ENCODE results near the gene BEAN1.
"Not testable (repeated sequence)": the region's sequence is repeated elsewhere in the genome, so short reads cannot be mapped to it uniquely, and the experiment has no call there.

Gene BEAN1

DNA sequence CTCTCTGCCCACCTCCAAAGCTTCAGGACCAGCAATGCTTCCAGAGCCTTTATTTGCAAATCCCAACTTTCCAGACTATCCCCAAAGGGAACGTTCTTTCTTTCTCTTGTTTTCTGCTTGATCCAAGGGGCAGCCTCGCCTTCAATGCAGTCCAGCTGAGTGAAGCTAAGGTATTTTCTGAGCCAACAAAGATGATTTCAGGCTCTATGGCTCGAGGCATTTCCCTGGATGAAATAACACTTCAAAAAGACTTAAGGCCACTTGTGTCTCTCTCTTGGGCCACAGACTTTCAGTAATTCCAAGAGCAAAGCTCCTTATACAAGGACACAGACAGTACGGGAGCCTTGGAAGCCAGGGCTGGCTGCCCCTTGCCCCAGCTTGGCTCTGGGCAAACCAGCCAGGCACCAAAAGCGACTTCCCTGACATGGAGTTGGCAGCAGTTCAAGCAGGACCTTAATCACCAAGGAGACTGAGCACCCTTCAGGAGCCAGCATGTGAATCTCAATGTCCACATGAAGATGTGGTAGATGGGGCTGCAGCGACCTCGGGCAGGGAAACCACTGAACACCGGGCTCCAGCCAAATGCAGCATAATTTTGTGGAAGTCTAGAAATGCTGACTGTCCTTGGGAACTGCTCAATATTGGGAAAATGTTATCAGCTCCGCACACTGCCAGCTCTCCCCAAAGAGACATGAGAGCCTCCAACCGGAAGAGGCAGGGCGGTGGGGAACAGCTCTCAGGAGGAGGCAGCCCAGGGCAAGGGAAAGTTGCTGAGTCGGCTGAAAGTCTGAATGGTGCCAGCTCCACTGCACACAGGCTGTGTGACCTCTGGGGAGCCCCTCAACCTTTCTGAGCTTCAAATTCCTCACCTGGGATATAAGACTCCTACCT is 83.9 kb downstream of the BEAN1 start:
- DNase-seq = no peak

DNA sequence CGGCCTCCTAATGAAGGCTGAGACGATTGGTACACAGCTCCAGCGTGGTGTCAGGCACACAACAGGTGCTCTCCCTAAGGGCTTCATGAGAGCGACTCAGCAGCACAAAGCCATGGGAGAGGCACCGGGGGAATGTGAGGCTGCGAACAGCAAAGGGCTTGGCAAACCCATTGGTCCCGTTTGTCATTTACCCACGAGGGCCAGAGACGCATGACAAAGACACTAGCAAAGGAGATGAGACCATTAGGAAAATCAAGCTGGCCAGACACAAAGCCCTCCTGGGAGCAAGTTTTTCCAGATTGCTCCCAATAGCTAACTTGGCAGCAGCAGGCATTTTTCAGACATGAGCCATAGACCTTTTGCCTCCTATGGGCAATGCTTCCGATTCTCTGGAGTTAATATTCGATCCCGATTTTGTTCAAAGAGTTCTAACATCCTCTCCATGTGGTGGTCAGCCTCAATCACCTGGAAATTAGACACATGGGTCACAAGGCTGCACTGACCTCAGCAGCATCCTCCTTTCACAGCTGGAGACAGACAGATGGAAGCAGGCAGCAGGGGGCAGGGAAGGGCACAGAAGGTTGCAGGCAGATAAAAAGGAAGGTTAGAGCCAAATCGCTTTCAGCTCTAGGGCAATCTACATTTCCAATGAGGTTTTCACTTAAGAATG is 84.6 kb downstream of the BEAN1 start:
- DNase-seq = no peak

DNA sequence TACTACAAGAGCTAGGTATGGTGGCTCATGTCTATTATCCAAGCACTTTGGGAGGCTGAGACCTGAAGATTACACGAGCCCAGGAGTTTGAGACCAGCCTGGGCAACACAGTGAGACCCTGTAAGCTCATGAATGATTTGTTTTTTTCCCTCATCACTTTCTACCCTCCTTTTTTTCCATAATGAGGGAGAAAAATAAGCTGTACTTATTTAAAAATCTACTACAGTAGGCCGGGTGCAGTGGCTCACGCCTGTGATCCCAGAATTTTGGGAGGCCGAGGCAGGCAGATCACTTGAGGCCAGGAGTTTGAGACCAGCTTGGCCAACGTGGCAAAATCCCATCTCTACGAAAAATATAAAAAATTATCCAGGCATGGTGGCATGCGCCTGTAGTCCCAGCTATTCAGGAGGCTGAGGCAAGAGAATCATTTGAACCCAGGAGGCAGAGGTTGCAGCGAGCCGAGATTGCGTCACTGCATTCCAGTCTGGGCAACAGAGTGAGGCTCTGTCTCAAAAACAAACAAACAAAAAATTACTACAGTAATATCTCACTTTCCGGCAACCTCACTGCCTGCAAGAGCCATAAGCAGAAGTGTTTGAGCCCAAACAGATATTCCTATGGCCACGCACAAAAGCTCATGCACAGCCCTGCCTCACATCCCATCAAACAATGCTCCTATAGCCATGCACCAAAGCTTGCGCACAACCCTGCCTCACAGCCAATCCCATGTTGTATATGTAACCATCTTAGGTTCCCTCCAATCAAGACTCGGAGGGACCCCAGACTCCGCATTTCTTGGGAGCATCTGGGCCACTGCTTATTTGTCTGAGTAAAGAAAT is 85.4 kb downstream of the BEAN1 start:
- DNase-seq = no peak

DNA sequence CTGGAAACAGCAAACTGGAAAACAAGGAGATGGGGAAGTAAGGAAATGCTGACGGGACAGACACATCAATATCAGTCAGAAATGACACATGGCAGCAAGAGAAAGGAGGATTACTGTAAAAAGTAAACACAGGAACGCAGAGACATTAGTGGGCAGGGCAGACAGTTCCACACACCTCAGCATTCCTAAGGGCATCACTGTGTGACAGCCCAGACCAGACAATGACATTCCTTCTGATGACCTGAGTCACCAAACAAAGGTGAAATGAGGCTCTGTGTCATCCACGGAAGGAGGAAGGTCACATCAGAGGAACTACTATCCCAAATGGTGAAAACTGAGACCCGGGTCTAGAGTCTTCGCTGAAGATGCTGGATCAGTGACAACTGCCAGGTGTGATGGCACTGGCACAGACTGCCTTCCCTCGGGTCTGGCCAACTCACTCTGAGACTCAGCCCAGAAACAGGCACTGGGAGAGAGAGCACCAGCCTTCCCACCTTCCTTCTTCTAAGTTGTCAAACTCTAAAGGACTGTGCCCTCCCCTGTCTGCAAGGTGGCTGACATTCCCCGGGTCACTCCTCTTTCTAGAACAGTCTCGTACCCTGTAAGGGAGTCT is 86.1 kb downstream of the BEAN1 start:
- no peak for DNase-seq

DNA sequence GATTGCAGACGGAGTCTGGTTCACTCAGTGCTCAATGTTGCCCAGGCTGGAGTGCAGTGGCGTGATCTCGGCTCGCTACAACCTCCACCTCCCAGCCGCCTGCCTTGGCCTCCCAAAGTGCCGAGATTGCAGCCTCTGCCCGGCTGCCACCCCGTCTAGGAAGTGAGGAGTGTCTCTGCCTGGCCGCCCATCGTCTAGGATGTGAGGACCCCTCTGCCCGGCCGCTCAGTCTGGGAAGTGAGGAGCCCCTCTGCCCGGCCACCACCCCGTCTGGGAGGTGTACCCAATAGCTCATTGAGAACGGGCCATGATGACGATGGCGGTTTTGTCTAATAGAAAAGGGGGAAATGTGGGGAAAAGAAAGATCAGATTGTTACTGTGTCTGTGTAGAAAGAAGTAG is 87.3 kb downstream of the BEAN1 start:
- DNase-seq = not testable (repeated sequence)

DNA sequence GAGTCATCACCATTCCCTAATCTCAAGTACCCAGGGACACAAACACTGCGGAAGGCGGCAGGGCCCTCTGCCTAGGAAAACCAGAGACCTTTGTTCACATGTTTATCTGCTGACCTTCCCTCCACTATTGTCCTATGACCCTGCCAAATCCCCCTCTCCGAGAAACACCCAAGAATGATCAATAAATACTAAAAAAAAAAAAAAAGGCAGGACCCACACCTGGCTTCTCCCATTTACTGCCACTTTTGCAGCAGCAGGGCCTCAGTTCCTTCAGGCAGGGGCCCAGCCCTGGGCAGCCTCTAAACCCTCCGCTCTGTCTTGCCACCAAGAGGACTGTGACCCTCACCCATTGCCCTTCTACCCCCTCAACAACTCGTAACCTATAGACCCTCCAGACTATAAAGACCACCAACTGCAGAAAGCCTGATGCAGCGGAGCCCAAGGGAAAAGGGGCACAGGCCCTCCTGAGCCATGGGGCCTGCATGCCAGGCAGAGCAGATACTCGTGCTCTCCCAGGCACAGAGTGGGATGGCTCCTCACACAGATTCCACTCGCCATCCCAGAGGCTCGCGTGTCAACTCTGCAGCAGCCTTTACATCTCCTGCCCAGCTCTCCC is 88.0 kb downstream of the BEAN1 start:
- DNase-seq = not testable (repeated sequence)

DNA sequence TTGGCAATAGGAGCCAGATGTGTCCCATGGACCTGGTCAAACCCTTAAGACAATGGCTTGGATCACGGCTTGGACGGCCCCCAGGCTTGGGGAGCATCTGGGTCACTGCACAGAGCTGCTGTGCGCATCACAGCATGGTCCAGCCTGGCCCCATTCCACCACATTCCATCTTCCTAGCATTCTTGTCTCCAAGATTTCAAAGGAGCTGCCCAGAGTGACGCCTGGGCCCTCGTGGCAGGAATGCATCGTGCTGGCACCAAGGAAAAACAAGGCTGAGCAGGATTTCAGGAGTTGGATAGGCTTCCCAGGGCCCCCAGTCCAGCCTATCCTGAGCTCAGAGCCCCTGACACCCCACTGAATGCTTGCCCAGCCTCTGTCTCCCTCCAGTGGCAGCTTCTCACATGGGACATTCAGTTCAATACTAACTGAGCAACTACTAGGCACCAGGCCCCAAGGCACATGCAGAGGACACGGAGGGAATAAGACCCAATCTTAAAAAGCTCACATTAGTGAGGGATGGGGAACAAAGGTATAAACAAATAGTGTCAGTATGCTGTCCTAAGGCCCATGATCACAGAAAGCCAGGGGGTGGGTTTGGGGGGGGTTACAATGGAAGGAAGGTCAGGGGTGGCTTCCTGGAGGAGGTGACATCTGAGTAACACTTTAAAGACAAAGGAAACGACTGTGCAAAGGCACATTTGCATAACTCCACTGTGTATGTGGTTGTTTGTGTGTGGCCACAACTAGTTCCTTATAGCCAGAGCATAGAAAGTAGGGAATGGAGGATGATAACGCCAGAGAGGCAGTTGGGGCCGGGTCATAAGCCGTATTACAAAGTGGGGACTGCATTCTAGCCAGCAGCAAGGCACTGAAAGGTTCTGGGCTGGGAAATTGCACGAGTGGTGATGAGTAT is 88.8 kb downstream of the BEAN1 start:
- no peak for DNase-seq

DNA sequence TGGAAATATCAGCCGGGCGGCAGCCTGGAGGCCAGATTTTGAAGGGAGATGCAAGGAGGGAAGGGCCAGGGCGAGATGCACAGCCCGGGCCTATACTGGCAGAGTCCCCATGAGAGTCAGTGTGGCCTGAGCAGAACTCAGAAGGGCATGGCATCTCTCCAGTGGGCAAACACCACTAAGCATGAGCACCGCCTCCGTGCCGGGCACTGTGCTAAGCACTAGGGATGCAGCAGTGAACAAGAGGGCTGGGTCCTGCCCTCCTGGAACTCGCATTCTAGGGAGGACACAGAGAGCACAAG is 89.4 kb downstream of the BEAN1 start:
- no peak for DNase-seq

DNA sequence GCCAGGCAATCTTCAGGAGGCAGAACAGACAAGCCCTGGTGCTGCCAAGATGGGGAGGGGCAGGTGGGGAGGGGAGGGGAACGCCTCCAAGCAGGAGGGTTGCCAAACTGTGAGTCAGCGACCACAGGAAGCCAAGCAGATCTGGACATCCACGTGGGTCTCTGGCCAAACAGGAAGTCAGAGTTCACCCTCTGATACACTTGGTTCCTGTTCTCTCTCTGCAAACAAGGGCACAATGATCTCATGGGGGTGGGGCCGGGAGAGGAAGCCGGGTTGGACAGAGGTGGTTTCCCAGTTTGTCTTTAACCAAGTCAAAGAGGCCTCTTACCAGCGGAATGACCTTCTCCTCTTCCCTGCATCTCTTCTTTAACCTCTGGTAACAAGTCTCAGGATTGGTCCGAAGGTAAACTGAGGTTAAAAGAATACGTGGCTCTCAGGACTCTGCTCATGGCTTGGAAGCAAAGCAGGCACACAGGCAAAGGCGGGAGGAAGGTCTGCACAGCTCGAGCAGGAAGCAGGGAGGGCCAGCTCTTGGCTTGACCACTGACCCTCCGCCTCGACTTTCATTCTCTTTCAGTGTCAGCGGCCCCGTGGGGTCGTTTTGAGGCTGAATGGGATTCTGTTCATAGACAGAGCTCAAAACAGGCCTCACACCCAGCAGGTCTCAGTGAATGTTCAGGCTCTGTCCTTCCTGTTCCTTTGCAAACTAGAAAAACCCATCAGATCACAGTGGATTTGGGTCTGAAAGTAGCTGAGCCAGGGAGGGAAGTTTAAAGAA is 89.9 kb downstream of the BEAN1 start:
- DNase-seq = no peak

DNA sequence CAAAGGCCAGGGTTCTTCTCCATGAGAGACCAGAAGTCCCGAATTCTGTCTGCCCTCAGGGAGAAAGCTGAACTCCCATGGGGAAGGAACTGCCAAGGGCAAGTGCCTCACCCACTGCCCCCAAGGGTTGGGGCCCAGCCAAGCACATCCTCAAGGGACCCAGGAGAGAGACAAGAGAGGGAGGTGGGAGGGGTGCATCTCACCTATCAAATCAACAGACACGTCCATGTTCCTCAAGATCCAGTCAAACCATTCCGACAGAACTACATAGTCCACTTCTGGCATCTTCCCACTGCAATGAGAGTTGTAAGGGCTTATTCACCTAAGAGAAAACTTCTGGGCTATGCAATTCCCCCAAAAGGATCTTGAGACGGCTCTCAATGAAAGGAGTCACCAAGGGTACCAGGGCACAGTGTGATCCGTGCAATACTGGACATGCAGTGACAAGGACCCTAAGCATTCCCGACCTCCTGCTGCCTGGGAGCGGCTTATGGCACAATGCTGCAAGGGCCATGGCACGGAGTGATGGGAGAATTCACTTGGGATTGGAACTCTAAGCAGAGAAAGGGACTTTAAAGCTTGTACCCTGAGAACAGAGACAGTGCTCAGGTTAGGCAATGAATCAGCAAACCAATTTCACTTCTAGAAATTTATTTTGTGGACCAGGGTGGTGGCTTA is 90.6 kb downstream of the BEAN1 start:
- no peak for DNase-seq

DNA sequence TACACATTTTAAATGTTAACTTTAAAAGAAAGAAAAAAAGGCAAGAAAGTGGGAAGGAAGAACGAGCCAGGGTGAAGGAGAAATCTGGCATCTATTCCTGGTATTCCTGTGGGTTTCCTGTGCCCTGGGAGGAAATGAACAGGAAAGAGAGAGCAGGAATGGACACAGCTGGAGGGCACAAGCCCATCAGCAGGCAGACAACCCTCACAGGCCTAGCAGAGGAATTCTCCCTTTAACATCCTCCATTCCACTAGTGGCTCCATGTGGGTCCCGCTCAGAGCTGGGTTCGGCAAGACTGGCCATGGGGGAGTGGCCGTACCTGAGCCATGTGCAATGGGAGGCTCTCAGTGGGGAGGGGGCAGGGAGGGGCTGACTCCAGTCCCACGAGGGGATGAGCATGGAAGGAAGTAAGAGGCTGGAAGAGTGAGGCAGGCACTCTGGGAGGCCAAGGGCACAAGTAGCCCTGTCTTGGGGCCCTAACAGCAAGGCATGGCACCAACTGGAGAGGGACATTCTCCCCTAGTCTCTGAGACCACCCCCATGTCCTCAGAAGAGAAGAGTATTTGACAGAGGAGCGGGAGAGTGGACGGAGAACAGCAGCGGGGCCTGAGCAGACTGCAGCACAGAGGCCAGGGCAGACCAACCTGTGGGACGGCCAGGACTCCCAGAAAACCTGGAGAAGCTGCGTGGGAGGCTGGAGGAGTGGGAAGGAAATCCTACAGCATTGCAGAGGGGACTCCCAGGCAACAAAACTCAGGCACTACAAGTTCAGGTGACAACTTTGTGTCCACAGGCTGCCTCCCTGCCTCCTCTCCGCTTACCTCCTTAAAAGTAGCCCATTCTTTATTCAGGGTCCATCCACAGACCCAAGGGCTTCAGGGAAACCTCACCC is 92.6 kb downstream of the BEAN1 start:
- DNase-seq = no peak

DNA sequence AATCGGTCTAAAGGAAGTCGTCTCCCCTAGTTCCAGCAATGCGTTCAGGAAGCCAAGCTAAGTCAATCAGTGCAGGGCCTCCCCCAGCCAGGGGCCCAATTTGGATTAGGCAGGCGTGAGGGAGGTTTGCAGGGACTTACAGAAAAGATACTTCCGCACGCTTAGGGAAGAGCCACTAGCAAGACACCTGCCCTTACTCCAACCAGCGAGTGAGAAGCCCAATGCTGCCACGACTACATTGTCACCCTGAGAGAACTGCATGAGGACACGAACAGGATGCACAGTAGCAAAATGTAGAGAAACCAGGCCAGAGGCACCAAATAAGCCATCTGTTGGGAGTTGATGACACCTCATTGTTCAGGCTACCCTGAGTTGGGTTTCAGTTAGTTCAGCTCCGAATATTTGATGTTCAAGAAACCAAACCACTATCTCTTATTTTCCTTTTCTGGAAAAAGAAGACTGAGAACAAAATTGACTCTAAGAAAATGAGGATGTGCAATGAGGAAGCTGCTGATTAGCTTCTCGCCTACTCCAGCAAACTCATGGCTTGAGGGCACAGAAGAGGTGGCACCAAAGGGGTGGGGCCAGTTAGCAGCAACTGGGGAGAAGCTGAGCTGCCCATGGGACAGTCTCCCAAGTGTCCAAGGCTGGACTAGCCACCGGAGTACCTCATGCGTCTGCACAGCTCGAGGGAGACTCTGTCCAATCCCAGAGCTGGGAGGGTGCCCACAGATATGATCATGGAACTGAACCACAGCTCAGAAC is 93.5 kb downstream of the BEAN1 start:
- no peak for DNase-seq

DNA sequence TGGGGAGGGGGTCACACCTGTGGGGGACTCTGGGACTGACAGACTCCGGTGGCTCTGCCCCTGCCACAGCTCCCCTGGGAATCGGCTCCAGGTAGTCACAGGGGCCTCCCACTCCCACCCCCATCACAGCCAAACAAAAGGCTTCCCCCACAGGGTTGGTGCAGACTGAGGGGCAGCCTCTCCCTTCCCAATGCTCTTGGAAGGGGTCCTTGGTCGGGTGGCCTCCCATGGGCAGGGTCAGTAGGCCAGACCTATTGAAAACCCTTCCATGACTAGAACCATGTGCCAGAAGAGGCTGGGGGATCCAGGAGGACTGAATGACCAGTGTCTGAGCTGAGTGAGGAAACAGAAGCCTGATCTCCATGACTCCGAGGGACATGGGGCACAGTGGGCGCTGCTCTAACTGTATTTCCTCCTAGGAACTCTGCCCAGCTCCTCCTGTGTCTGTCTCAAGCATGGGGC is 94.2 kb downstream of the BEAN1 start:
- no peak for DNase-seq

DNA sequence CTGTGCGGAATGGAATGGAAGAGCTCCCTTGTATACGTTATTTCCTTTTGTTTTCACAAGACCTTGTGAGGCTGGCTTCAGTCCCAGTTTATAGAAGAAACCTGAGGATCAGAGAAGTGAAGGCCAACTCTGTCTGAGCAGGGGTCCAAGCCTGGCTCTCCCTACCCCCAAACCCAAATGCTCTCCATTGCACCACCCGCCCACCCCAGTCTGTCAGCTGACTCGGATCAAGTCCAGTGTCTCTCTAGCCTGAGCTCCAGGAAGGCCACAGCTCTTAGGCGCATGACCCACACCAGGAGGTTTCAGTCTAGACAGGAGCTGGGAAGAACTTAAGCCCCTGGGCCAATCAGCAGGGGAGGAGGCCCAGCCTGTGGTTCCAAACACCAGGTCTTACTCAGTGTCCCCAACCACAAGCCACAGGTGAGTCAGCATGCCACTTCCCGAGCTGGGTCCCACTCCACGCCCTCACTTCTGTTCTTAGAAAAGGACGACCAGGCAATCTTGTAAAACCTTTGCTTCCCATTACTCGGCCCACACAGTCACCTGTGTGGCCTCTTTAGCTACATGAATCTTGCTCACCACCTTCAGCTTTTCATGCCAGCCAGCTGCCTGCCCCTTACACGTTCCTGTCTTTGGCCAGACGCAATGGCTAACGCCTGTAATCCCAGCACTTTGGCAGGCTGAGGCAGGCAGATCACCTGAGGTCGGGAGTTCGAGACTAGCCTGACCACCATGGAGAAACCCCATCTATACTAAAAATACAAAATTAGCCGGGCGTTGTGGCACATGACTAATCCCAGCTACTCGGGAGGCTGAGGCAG is 95.1 kb downstream of the BEAN1 start:
- DNase-seq = no peak

DNA sequence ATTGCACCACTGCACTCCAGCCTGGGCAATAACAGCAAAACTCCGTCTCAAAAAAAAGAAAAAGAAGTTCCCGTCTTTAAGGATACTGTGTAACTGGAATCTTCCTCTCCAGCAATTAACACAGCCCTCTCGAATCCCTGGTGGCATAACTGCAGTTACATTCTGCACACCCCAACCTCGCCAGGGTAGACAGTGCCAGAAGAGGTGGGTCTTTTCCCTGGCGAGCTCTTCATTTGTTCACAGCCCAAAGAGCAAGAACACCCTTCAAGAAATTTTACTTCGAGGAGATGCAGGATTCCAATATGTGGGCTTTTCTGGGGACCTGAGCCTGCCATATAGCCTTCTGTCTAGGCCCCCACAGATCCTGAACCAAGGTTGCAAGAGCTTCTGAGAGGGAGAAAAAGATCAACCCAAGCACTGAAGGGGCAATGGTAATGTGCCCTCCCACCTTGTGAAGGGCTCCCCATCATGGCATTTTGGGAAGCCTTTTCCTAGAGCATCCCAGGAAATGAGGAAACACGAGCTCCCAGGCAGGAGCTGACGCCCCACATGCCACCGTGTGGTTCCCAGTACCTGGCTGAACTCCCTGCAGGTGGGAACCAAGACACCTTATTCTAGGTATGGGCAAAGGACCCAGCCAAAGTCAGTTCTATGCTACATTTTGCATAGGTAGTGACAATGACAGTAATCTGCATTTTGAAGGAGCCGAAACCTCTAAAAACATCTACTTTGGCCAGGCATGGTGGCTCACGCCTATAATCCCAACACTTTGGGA is 95.9 kb downstream of the BEAN1 start:
- DNase-seq = no peak

DNA sequence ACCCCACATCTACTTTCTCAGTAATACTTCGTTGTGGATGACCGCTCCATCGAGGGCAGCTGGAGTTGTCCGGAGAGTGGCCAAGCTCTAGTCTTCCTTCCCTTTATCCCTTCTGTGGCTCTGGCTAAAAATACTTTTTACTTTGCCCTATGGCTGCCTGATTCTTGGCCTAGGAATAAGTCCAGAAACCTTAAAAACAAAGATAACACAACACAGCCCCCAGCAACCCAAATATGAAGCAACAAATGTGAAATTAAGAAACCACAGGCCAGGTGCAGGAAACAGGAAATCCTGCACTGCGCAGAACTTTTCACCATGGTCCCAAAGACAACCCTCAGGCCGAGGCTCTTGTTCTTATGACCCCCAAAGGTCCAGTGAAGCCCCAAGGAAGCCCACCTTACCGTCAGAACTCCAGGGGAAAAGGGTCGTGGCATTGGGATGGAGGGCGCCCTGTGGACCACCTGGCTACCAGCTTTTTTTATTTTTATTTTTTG is 96.8 kb downstream of the BEAN1 start:
- DNase-seq = no peak

Data from activated gamma-delta T cell (primary cell).